ENCODE data around the gene LSM3. TPM values are rescaled to one million over a fixed set of nuclear protein-coding genes. Genes with fewer than 3 reads are reported as not detected.

The LSM3 gene
- total RNA-seq, 1 donor from 2014 or later, result 10.0 TPM

GRCh38 chr3:14157951-14158350 is 20.7 kb upstream of the LSM3 start:
- peak; percentile 81 for DNase-seq (ENCODE audit: low spot score)

- DNase-seq (ENCODE audit: low spot score), result peak; percentile 60
Measured at GRCh38 chr3:14158370-14158769, 20.2 kb upstream of the LSM3 start.

- DNase-seq (ENCODE audit: low spot score), result no peak
Measured at GRCh38 chr3:14159426-14159825, 19.2 kb upstream of the LSM3 start.

GRCh38 chr3:14161282-14161681 is 17.3 kb upstream of the LSM3 start:
- DNase-seq (ENCODE audit: low spot score), result no peak

- DNase-seq (ENCODE audit: low spot score), result no peak
Measured at GRCh38 chr3:14162178-14162577, 16.4 kb upstream of the LSM3 start.

GRCh38 chr3:14166877-14167603 is 11.6 kb upstream of the LSM3 start:
- peak; percentile 45 for DNase-seq (ENCODE audit: low spot score)

- no peak for DNase-seq (ENCODE audit: low spot score)
Measured at GRCh38 chr3:14169435-14169834, 9.2 kb upstream of the LSM3 start.

- no peak for DNase-seq (ENCODE audit: low spot score)
Measured at GRCh38 chr3:14169871-14170270, 8.7 kb upstream of the LSM3 start.

GRCh38 chr3:14170531-14171159 is 8.0 kb upstream of the LSM3 start:
- DNase-seq (ENCODE audit: low spot score), result no peak

- DNase-seq (ENCODE audit: low spot score), result no peak
Measured at GRCh38 chr3:14172496-14172895, 6.1 kb upstream of the LSM3 start.

- no peak for DNase-seq (ENCODE audit: low spot score)
Measured at GRCh38 chr3:14174483-14174882, 4.1 kb upstream of the LSM3 start.

- no peak for DNase-seq (ENCODE audit: low spot score)
Measured at GRCh38 chr3:14175383-14176037, 3.1 kb upstream of the LSM3 start.

- DNase-seq (ENCODE audit: low spot score), result no peak
Measured at GRCh38 chr3:14177580-14178246, 904 bp upstream of the LSM3 start.

GRCh38 chr3:14179114-14179465 is 473 bp downstream of the LSM3 start:
- no peak for DNase-seq (ENCODE audit: low spot score)

- DNase-seq (ENCODE audit: low spot score), result no peak
Measured at GRCh38 chr3:14179795-14180194, 1.2 kb downstream of the LSM3 start.

- no peak for DNase-seq (ENCODE audit: low spot score)
Measured at GRCh38 chr3:14181253-14181652, 2.6 kb downstream of the LSM3 start.

- DNase-seq (ENCODE audit: low spot score), result no peak
Measured at GRCh38 chr3:14183015-14183577, 4.5 kb downstream of the LSM3 start.

GRCh38 chr3:14186854-14187458 is 8.3 kb downstream of the LSM3 start:
- DNase-seq (ENCODE audit: low spot score), result no peak

- DNase-seq (ENCODE audit: low spot score), result no peak
Measured at GRCh38 chr3:14188041-14188754, 9.6 kb downstream of the LSM3 start.

GRCh38 chr3:14194865-14195264 is 16.2 kb downstream of the LSM3 start:
- no peak for DNase-seq (ENCODE audit: low spot score)

- no peak for DNase-seq (ENCODE audit: low spot score)
Measured at GRCh38 chr3:14199641-14200040, 21.0 kb downstream of the LSM3 start.
